GM12878 (cell line): ENCODE measurements around the gene ME2. TPM values are rescaled to one million over a fixed set of nuclear protein-coding genes. Genes with fewer than 3 reads are reported as not detected.

Experiments used
- ATAC-seq: fragments of 200-7000 bp; cut with Tn5 transposase; 3 replicates; pipeline ENCODE4 v1.9.1; 2020; ENCODE audit warnings: mild to moderate bottlenecking, moderate library complexity
- BruUV-seq: library from RNA; stranded (reverse); fragments of 400-500 nt; replicated peaks from 2 replicates; lab custom pipeline; 2021; lab: Mats Ljungman, UMichigan
- CTCF ChIA-PET: fragments of 300-600 bp; sonication (Branson Sonifier 250); formaldehyde crosslinking; extraction: SDS; loops from one replicate; lab custom pipeline; 2021; ENCODE audit warnings: inconsistent platforms; lab: Yijun Ruan, JAX
- POLR2A ChIA-PET: fragments of 350-600 bp; formaldehyde crosslinking; extraction: SDS; loops from one replicate; lab custom pipeline; 2021; ENCODE audit warnings: inconsistent platforms; lab: Charles Lee
- RAD21 ChIA-PET: fragments of 300-600 bp; sonication (Branson Sonifier 250); formaldehyde crosslinking; loops from one replicate; lab custom pipeline; 2023; ENCODE audit warnings: antibody characterized with exemption; ENCODE audit not compliant: unreplicated experiment; lab: Charles Lee
- SMC1A ChIA-PET: fragments of 300-600 bp; sonication (Branson Sonifier 250); formaldehyde crosslinking; loops from one replicate; lab custom pipeline; 2023; ENCODE audit not compliant: unreplicated experiment, uncharacterized antibody; lab: Charles Lee
- DNase-seq: peaks from one replicate; pipeline ENCODE4 v3.0.0-alpha.2; 2011; ENCODE audit warnings: low read depth, low spot score
- FAIRE-seq: peaks from 3 replicates; lab custom pipeline; 2011; peaks lifted over from hg19 to GRCh38; lab: Jason Lieb, UNC
- H2AFZ ChIP-seq: 2 replicates; pipeline ENCODE4 v1.6.0; 2011; ENCODE audit warnings: low read depth, low read length, control low read depth; ENCODE audit not compliant: control insufficient read depth
- H3K27ac ChIP-seq: 2 replicates; pipeline ENCODE4 v1.5.1; 2011; ENCODE audit warnings: control low read depth; ENCODE audit not compliant: control insufficient read depth, insufficient read depth
- H3K27me3 ChIP-seq, 2 experiments: replicated peaks in 1 of 2; 2 replicates each; pipeline versions ENCODE4 v1.6.0 to v1.6.1; 2011; ENCODE audit warnings: low read length in 1 of 2; ENCODE audit not compliant: control insufficient read depth in 2 of 2, insufficient read depth in 2 of 2
- H3K36me3 ChIP-seq, 2 experiments: 2 replicates each; pipeline ENCODE4 v1.5.1; 2011; ENCODE audit warnings: low read length in 1 of 2; ENCODE audit not compliant: control insufficient read depth in 2 of 2, insufficient read depth in 2 of 2
- H3K4me1 ChIP-seq: 2 replicates; pipeline ENCODE4 v1.6.1; 2011; ENCODE audit warnings: mild to moderate bottlenecking, low read length, moderate library complexity, mixed read lengths; ENCODE audit not compliant: control insufficient read depth, insufficient read depth
- H3K4me2 ChIP-seq: 2 replicates; pipeline ENCODE4 v1.6.0; 2011; ENCODE audit warnings: control low read depth; ENCODE audit not compliant: control insufficient read depth, insufficient read depth
- H3K4me3 ChIP-seq: fragments of 200-600 bp; sonication (generic); 2 replicates; pipeline ENCODE4 v1.5.1; 2016
- H3K79me2 ChIP-seq: 2 replicates; pipeline ENCODE4 v1.6.0; 2011; ENCODE audit warnings: low read length; ENCODE audit not compliant: control insufficient read depth, insufficient read depth
- H3K9ac ChIP-seq: 2 replicates; pipeline ENCODE4 v1.8.0; 2011; ENCODE audit warnings: low read length, control low read depth, mixed read lengths; ENCODE audit not compliant: control insufficient read depth, insufficient read depth
- H3K9me3 ChIP-seq: replicated peaks from 3 replicates; pipeline ENCODE4 v1.5.1; 2011; ENCODE audit warnings: mild to moderate bottlenecking, low read length; ENCODE audit not compliant: control insufficient read depth, insufficient read depth
- H4K20me1 ChIP-seq: 2 replicates; pipeline ENCODE4 v1.6.0; 2011; ENCODE audit not compliant: control insufficient read depth, insufficient read depth
- BACH1 ChIP-seq: fragments of 450-650 bp; IDR thresholded peaks from 2 replicates; pipeline ENCODE4 v1.6.1; 2017; ENCODE audit warnings: mild to moderate bottlenecking, borderline replicate concordance
- CEBPZ ChIP-seq: fragments of 150-350 bp; IDR thresholded peaks from 2 replicates; pipeline ENCODE4 v1.6.1; 2016; ENCODE audit warnings: low read depth, low read length
- CTCF ChIP-seq, 3 experiments: IDR thresholded peaks in 2 of 3; conservative IDR thresholded peaks in 1 of 3; 2 replicates each; pipeline ENCODE4 v1.5.1; 2011; ENCODE audit warnings: low read depth in 3 of 3, low read length in 3 of 3, mild to moderate bottlenecking in 3 of 3, control low read depth in 2 of 3, moderate library complexity in 2 of 3, inconsistent platforms in 1 of 3, mixed read lengths in 1 of 3; ENCODE audit not compliant: control insufficient read depth in 2 of 3, insufficient read depth in 1 of 3; ENCODE audit errors: extremely low read depth in 1 of 3
- EGR1 ChIP-seq, 2 experiments: IDR thresholded peaks; 1 replicate in 1 of 2; 2 replicates in 1 of 2; pipeline ENCODE4 v1.6.1; 2011 to 2012; ENCODE audit warnings: low read depth in 2 of 2, low read length in 2 of 2, borderline replicate concordance in 1 of 2, mild to moderate bottlenecking in 1 of 2, moderate library complexity in 1 of 2
- ESRRA ChIP-seq: IDR thresholded peaks from 2 replicates; pipeline ENCODE4 v1.6.1; 2012; ENCODE audit warnings: mild to moderate bottlenecking, low read length, improper control_type of control experiment
- EZH2 ChIP-seq: IDR thresholded peaks from 2 replicates; pipeline ENCODE4 v1.6.1; 2012; ENCODE audit warnings: low read depth, mild to moderate bottlenecking, control low read depth, inconsistent platforms, low read length, borderline replicate concordance; ENCODE audit not compliant: control insufficient read depth
- LARP7 ChIP-seq: fragments of 450-650 bp; IDR thresholded peaks from 2 replicates; pipeline ENCODE4 v1.6.1; 2017; ENCODE audit warnings: mild to moderate bottlenecking
- NBN ChIP-seq: fragments of 450-650 bp; IDR thresholded peaks from 2 replicates; pipeline ENCODE4 v1.6.1; 2016
- SIX5 ChIP-seq: IDR thresholded peaks from 2 replicates; pipeline ENCODE4 v1.6.1; 2011; ENCODE audit warnings: mild to moderate bottlenecking, low read depth, low read length, moderate library complexity; ENCODE audit not compliant: severe bottlenecking
- SMC3 ChIP-seq: IDR thresholded peaks from 2 replicates; pipeline ENCODE4 v1.6.1; 2011; ENCODE audit warnings: low read length, improper control_type of control experiment, borderline replicate concordance
- SREBF1 ChIP-seq: IDR thresholded peaks from 2 replicates; pipeline ENCODE4 v1.6.1; 2012; ENCODE audit warnings: mild to moderate bottlenecking, low read length
- SUPT20H ChIP-seq: IDR thresholded peaks from 2 replicates; pipeline ENCODE4 v1.6.1; 2011; ENCODE audit warnings: low read depth, mild to moderate bottlenecking, low read length, moderate library complexity, borderline replicate concordance; ENCODE audit not compliant: control insufficient read depth
- USF2 ChIP-seq: IDR thresholded peaks from 2 replicates; pipeline ENCODE4 v1.6.1; 2011; ENCODE audit warnings: low read depth, low read length, improper control_type of control experiment, borderline replicate concordance
- WGBS: methylation state at CpG from one replicate; pipeline ENCODE4 v1.1.6; 2016; ENCODE audit warnings: low lambda C conversion rate; ENCODE audit not compliant: insufficient replicate concordance, insufficient coverage; ENCODE audit errors: missing lambda C conversion rate; 5-methylcytosine and 5-hydroxymethylcytosine counted together
- in situ Hi-C: fragments of 300-500 bp; cut with MboI; formaldehyde crosslinking; loops from 9 replicates; pipeline ENCODE4 v1.14.3; 2018; ENCODE audit warnings: mixed read lengths
- intact Hi-C: fragments of 100-400 bp; cut with micrococcal nuclease; formaldehyde crosslinking; loops from one replicate; pipeline ENCODE4 v1.14.2; 2022; ENCODE audit not compliant: unreplicated experiment
- polyA plus RNA-seq, 11 experiments: library from polyadenylated mRNA; depleted of rRNA in 4 of 11; unstranded in 6 of 11; stranded (reverse) in 5 of 11; fragments of >200 nt; fragmentation: Nextera tagmentation in 4 of 11; fragmentation: Illumina TruSeq in 1 of 11; extraction: Ambion mirVana in 4 of 11; extraction: Trizol in 1 of 11; gene quantifications; 1 replicate in 1 of 11; 2 replicates in 10 of 11; pipeline versions ENCODE4 v1.2.1 to v1.2.3, GENCODE V29; 2011 to 2016; ENCODE audit warnings: inconsistent platforms in 2 of 11, missing spikeins in 2 of 11, low read depth in 1 of 11
- total RNA-seq, 4 experiments: library from RNA; depleted of rRNA in 3 of 4; stranded (reverse); fragments of >200 nt in 3 of 4; fragmentation: Illumina TruSeq in 1 of 4; extraction: Trizol in 1 of 4; gene quantifications; 2 replicates each; pipeline versions ENCODE4 v1.2.1 to v1.2.3, GENCODE V29; 2013 to 2021

Gene ME2
- total and polyA plus RNA-seq, 10 of the 15 experiments (the other 5 are each of a cell fraction or from before 2014, with no cell fraction given), result 41.3 to 155 (median 133) TPM

GRCh38 chr18:50848991-50849390 is 29.9 kb upstream of the ME2 start (continued):
- TF ChIP-seq CEBPZ, result no peak

- DNase-seq (no peak), FAIRE-seq (no peak), ATAC-seq (no peak)
- Histone ChIP-seq H3K27ac (no peak overlapping the region), H3K36me3 (no peaks in the 10 kb centered on the region), H3K4me2 (no peak overlapping the region), H3K9me3 (no peaks in the 10 kb centered on the region), H3K4me1 (no peaks in the 10 kb centered on the region), H2AFZ (no peak overlapping the region), H4K20me1 (no peaks in the 10 kb centered on the region), H3K9ac (no peak overlapping the region), H3K4me3 (no peak overlapping the region), H3K79me2 (no peaks in the 10 kb centered on the region), H3K27me3 (no peaks in the 10 kb centered on the region)
- SMC1A ChIA-PET, result interaction anchor here (1.2 kb wide), 1 partner anchor 33 kb away, joined by 4 read pairs; no protein-coding TSS in a partner anchor
- intact Hi-C loops (no loop called here), in situ Hi-C loops (no loop called here)
- WGBS, result 53% methylated on average over 3 of the region's 3 CpGs
- BruUV-seq, result no TSS peak
- POLR2A ChIA-PET, result no interaction called here
- CTCF ChIA-PET, result no interaction called here
- RAD21 ChIA-PET, result no interaction called here
- TF ChIP-seq NBN (no peak), USF2 (no peak), EGR1 (IDR thresholded peaks at IDR 0.05; ENCODE audit: borderline replicate concordance in 1 of 2, low read depth in 2 of 2, low read length in 2 of 2) (no peak), SREBF1 (no peak), LARP7 (no peak), SIX5 (no peak), SMC3 (no peak), BACH1 (no peak), ESRRA (no peak), SUPT20H (no peak), CTCF (IDR thresholded peaks at IDR 0.05 in 2 of 3, conservative IDR thresholded peaks at IDR 0.05 in 1 of 3; ENCODE audit: control insufficient read depth in 2 of 3, extremely low read depth in 1 of 3, insufficient read depth in 1 of 3, low read depth in 3 of 3, low read length in 3 of 3) (no peak), EZH2 (no peak), CEBPZ (no peak)
These were observed 29.5 kb upstream of the ME2 start for GRCh38 chr18:50849419-50849821.
